GM04504 (cell line): Measurements from ENCODE around the gene FBXL7.

Source experiments
- DNase-seq: peaks from one replicate; pipeline ENCODE4 v3.0.0-alpha.2; 2012; ENCODE audit warnings: low read depth

FBXL7 gene

GRCh38 chr5:15544039-15544438 is 44.1 kb downstream of the FBXL7 start:
- no peak for DNase-seq

- no peak for DNase-seq
Measured at GRCh38 chr5:15545082-15545481, 45.1 kb downstream of the FBXL7 start.

- no peak for DNase-seq
Measured at GRCh38 chr5:15547261-15547839, 47.4 kb downstream of the FBXL7 start.

GRCh38 chr5:15549961-15550360 is 50.0 kb downstream of the FBXL7 start:
- DNase-seq = no peak

GRCh38 chr5:15550502-15551112 is 50.6 kb downstream of the FBXL7 start:
- DNase-seq = no peak

GRCh38 chr5:15551113-15551504 is 51.1 kb downstream of the FBXL7 start:
- DNase-seq = no peak

- DNase-seq = no peak
Measured at GRCh38 chr5:15554542-15554941, 54.6 kb downstream of the FBXL7 start.

GRCh38 chr5:15555176-15555575 is 55.2 kb downstream of the FBXL7 start:
- no peak for DNase-seq

GRCh38 chr5:15558240-15558639 is 58.3 kb downstream of the FBXL7 start:
- DNase-seq = no peak

GRCh38 chr5:15558681-15559080 is 58.7 kb downstream of the FBXL7 start:
- DNase-seq = no peak

GRCh38 chr5:15560421-15560820 is 60.4 kb downstream of the FBXL7 start:
- DNase-seq = no peak

GRCh38 chr5:15564523-15564922 is 64.5 kb downstream of the FBXL7 start:
- no peak for DNase-seq

GRCh38 chr5:15564957-15565356 is 65.0 kb downstream of the FBXL7 start:
- DNase-seq = no peak

GRCh38 chr5:15566306-15566705 is 66.3 kb downstream of the FBXL7 start:
- no peak for DNase-seq

- DNase-seq = no peak
Measured at GRCh38 chr5:15566789-15567188, 66.8 kb downstream of the FBXL7 start.

- DNase-seq = no peak
Measured at GRCh38 chr5:15570491-15570890, 70.5 kb downstream of the FBXL7 start.

GRCh38 chr5:15571081-15571480 is 71.1 kb downstream of the FBXL7 start:
- DNase-seq = no peak

- no peak for DNase-seq
Measured at GRCh38 chr5:15571618-15572017, 71.6 kb downstream of the FBXL7 start.

- DNase-seq = no peak
Measured at GRCh38 chr5:15573590-15573989, 73.6 kb downstream of the FBXL7 start.

- DNase-seq = no peak
Measured at GRCh38 chr5:15574128-15574527, 74.1 kb downstream of the FBXL7 start.

- DNase-seq = no peak
Measured at GRCh38 chr5:15574806-15575325, 74.9 kb downstream of the FBXL7 start.

- no peak for DNase-seq
Measured at GRCh38 chr5:15575666-15576065, 75.7 kb downstream of the FBXL7 start.

- no peak for DNase-seq
Measured at GRCh38 chr5:15577132-15577531, 77.2 kb downstream of the FBXL7 start.

- DNase-seq = no peak
Measured at GRCh38 chr5:15577831-15578230, 77.9 kb downstream of the FBXL7 start.
